Measurements from ENCODE around the gene R3HDM4.

DNA sequence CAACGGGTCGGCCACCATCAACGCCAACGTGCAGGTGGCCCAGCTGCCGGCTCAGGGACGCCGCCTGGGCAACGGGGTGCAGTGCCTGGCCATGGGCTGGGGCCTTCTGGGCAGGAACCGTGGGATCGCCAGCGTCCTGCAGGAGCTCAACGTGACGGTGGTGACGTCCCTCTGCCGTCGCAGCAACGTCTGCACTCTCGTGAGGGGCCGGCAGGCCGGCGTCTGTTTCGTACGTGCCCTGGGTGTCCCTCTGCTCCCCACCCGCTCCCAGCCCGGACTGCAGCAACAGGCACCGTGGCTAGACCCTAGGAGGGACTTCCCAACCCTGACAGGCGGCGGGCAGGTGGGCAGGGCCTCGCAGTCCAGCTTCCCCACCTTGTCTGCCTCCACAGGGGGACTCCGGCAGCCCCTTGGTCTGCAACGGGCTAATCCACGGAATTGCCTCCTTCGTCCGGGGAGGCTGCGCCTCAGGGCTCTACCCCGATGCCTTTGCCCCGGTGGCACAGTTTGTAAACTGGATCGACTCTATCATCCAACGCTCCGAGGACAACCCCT is 57.4 kb downstream of the R3HDM4 start:
- TF ChIP-seq, protein P1, sequence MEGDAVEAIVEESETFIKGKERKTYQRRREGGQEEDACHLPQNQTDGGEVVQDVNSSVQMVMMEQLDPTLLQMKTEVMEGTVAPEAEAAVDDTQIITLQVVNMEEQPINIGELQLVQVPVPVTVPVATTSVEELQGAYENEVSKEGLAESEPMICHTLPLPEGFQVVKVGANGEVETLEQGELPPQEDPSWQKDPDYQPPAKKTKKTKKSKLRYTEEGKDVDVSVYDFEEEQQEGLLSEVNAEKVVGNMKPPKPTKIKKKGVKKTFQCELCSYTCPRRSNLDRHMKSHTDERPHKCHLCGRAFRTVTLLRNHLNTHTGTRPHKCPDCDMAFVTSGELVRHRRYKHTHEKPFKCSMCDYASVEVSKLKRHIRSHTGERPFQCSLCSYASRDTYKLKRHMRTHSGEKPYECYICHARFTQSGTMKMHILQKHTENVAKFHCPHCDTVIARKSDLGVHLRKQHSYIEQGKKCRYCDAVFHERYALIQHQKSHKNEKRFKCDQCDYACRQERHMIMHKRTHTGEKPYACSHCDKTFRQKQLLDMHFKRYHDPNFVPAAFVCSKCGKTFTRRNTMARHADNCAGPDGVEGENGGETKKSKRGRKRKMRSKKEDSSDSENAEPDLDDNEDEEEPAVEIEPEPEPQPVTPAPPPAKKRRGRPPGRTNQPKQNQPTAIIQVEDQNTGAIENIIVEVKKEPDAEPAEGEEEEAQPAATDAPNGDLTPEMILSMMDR (IDR thresholded peaks at IDR 0.05; ENCODE audit: extremely low read depth in 1 of 2, insufficient read depth in 1 of 2, low read depth in 1 of 2, low read length in 2 of 2) = no peak
- TF ChIP-seq POLR2A (IDR thresholded peaks at IDR 0.05; ENCODE audit: low read depth, low read length) (no peak), POLR2AphosphoS5 (IDR thresholded peaks at IDR 0.05; ENCODE audit: insufficient read depth, low read depth, low read length) (no peak)
- TF ChIP-seq, protein P2, sequence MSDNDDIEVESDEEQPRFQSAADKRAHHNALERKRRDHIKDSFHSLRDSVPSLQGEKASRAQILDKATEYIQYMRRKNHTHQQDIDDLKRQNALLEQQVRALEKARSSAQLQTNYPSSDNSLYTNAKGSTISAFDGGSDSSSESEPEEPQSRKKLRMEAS (IDR thresholded peaks at IDR 0.05; ENCODE audit: insufficient read depth, insufficient read length) = no peak

Data from endothelial cell of umbilical vein (primary cell).